ENCODE results near the gene GRIN2A. TPM values are rescaled to one million over a fixed set of nuclear protein-coding genes. Genes with fewer than 3 reads are reported as not detected.

The GRIN2A gene
- total RNA-seq, 2 experiments from 2014 or later: not detected

GRCh38 chr16:10206865-10207264 is 24.6 kb upstream of the GRIN2A start:
- Mint-ChIP-seq H3K4me1 (ENCODE audit: low read depth) (no peaks in the 10 kb centered on the region), H3K27ac (no peak overlapping the region), H3K36me3 (no peaks in the 10 kb centered on the region), H3K9me3 (peaks cover 9% of the 10 kb centered on the region), H3K4me3 (no peak overlapping the region), H3K27me3 (peaks cover 6% of the 10 kb centered on the region)
- intact Hi-C loops (cut with micrococcal nuclease): no loop called here
- CTCF ChIA-PET: no interaction called here
- DNase-seq: no peak
- POLR2A ChIA-PET: no interaction called here

GRCh38 chr16:10206215-10206614 is 24.0 kb upstream of the GRIN2A start:
- H3K4me3 Mint-ChIP-seq: no peak overlapping the region
- no peak overlapping the region for H3K27ac Mint-ChIP-seq
- H3K9me3 Mint-ChIP-seq: peaks cover 9% of the 10 kb centered on the region
- intact Hi-C loops (cut with micrococcal nuclease): no loop called here
- no peaks in the 10 kb centered on the region for H3K4me1 Mint-ChIP-seq (ENCODE audit: low read depth)
- peaks cover 3% of the 10 kb centered on the region for H3K27me3 Mint-ChIP-seq
- DNase-seq: no peak
- CTCF ChIA-PET: no interaction called here
- no peaks in the 10 kb centered on the region for H3K36me3 Mint-ChIP-seq
- POLR2A ChIA-PET: no interaction called here

- Mint-ChIP-seq H3K27me3 (peaks cover 3% of the 10 kb centered on the region), H3K4me3 (no peak overlapping the region), H3K27ac (no peak overlapping the region), H3K9me3 (peaks cover 9% of the 10 kb centered on the region), H3K4me1 (ENCODE audit: low read depth) (no peaks in the 10 kb centered on the region), H3K36me3 (no peaks in the 10 kb centered on the region)
- DNase-seq: no peak
- CTCF ChIA-PET: no interaction called here
- intact Hi-C loops (cut with micrococcal nuclease): no loop called here
- POLR2A ChIA-PET: no interaction called here
These were observed 23.5 kb upstream of the GRIN2A start for GRCh38 chr16:10205688-10206087.

- Mint-ChIP-seq H3K4me3 (no peak overlapping the region), H3K36me3 (no peaks in the 10 kb centered on the region), H3K27ac (no peak overlapping the region), H3K4me1 (ENCODE audit: low read depth) (no peaks in the 10 kb centered on the region), H3K9me3 (peaks cover 5% of the 10 kb centered on the region), H3K27me3 (peaks cover 1% of the 10 kb centered on the region)
- DNase-seq: no peak
- POLR2A ChIA-PET: no interaction called here
- intact Hi-C loops (cut with micrococcal nuclease): no loop called here
- CTCF ChIA-PET: interaction anchor here (0.7 kb wide), 1 partner anchor 892 kb away, joined by 4 read pairs; no protein-coding TSS in a partner anchor
These were observed 20.4 kb upstream of the GRIN2A start for GRCh38 chr16:10202649-10203048.

GRCh38 chr16:10200637-10201586 is 18.7 kb upstream of the GRIN2A start:
- Mint-ChIP-seq H3K27me3 (peaks cover 1% of the 10 kb centered on the region), H3K9me3 (peaks cover 5% of the 10 kb centered on the region), H3K4me1 (ENCODE audit: low read depth) (no peaks in the 10 kb centered on the region), H3K36me3 (no peaks in the 10 kb centered on the region), H3K4me3 (no peak overlapping the region), H3K27ac (no peak overlapping the region)
- POLR2A ChIA-PET: no interaction called here
- no peak for DNase-seq
- intact Hi-C loops (cut with micrococcal nuclease): no loop called here
- CTCF ChIA-PET: no interaction called here

GRCh38 chr16:10196999-10197398 is 14.8 kb upstream of the GRIN2A start:
- Mint-ChIP-seq H3K27ac (no peak overlapping the region), H3K27me3 (peaks cover 1% of the 10 kb centered on the region), H3K4me3 (no peak overlapping the region), H3K9me3 (peaks cover 3% of the 10 kb centered on the region), H3K4me1 (ENCODE audit: low read depth) (no peaks in the 10 kb centered on the region), H3K36me3 (no peaks in the 10 kb centered on the region)
- ChIA-PET CTCF (no interaction called here), POLR2A (interaction anchor here (0.6 to 0.7 kb wide), 2 partner anchors 421 to 1455 kb away, joined by 3 read pairs; no protein-coding TSS in a partner anchor)
- intact Hi-C loops (cut with micrococcal nuclease): no loop called here
- DNase-seq: no peak

GRCh38 chr16:10191096-10191495 is 8.9 kb upstream of the GRIN2A start:
- peaks cover 3% of the 10 kb centered on the region for H3K9me3 Mint-ChIP-seq
- no peak overlapping the region for H3K4me3 Mint-ChIP-seq
- no peaks in the 10 kb centered on the region for H3K36me3 Mint-ChIP-seq
- ChIA-PET POLR2A (no interaction called here), CTCF (no interaction called here)
- no peaks in the 10 kb centered on the region for H3K4me1 Mint-ChIP-seq (ENCODE audit: low read depth)
- intact Hi-C loops (cut with micrococcal nuclease): no loop called here
- peaks cover 6% of the 10 kb centered on the region for H3K27me3 Mint-ChIP-seq
- DNase-seq: no peak
- H3K27ac Mint-ChIP-seq: no peak overlapping the region

- intact Hi-C loops (cut with micrococcal nuclease): no loop called here
- no peak for DNase-seq
These were observed 7.7 kb upstream of the GRIN2A start for GRCh38 chr16:10189861-10190390.

GRCh38 chr16:10188236-10188635 is 6.0 kb upstream of the GRIN2A start:
- H3K27me3 Mint-ChIP-seq: peaks cover 17% of the 10 kb centered on the region
- no peak for DNase-seq
- ChIA-PET POLR2A (no interaction called here), CTCF (no interaction called here)
- H3K9me3 Mint-ChIP-seq: no peaks in the 10 kb centered on the region
- H3K27ac Mint-ChIP-seq: no peak overlapping the region
- intact Hi-C loops (cut with micrococcal nuclease): no loop called here
- H3K4me1 Mint-ChIP-seq (ENCODE audit: low read depth): no peaks in the 10 kb centered on the region
- H3K4me3 Mint-ChIP-seq: no peak overlapping the region
- no peaks in the 10 kb centered on the region for H3K36me3 Mint-ChIP-seq

More at GRCh38 chr16:10189861-10190390, 7.7 kb upstream of the GRIN2A start:
- Mint-ChIP-seq H3K36me3 (no peaks in the 10 kb centered on the region), H3K27ac (no peak overlapping the region), H3K4me1 (ENCODE audit: low read depth) (no peaks in the 10 kb centered on the region), H3K9me3 (peaks cover 3% of the 10 kb centered on the region), H3K27me3 (peaks cover 6% of the 10 kb centered on the region), H3K4me3 (no peak overlapping the region)
- ChIA-PET CTCF (no interaction called here), POLR2A (no interaction called here)

- Mint-ChIP-seq H3K27me3 (peaks cover 42% of the 10 kb centered on the region), H3K9me3 (no peaks in the 10 kb centered on the region), H3K4me3 (no peak overlapping the region), H3K4me1 (ENCODE audit: low read depth) (peaks cover 3% of the 10 kb centered on the region), H3K36me3 (no peaks in the 10 kb centered on the region), H3K27ac (no peak overlapping the region)
- POLR2A ChIA-PET: no interaction called here
- DNase-seq: peak; percentile 59
- CTCF ChIA-PET: interaction anchor here (1.3 to 1.6 kb wide), 2 partner anchors 1042 to 1615 kb away, joined by 4 to 5 read pairs; no protein-coding TSS in a partner anchor
- intact Hi-C loops (cut with micrococcal nuclease): loop anchor here (2.0 kb wide), 1 partner anchor 1043 kb away; no protein-coding TSS in a partner anchor
These were observed 749 bp downstream of the GRIN2A start for GRCh38 chr16:10181196-10182162.

GRCh38 chr16:10180771-10181163 is 1.5 kb downstream of the GRIN2A start:
- Mint-ChIP-seq H3K4me3 (no peak overlapping the region), H3K27ac (no peak overlapping the region), H3K9me3 (no peaks in the 10 kb centered on the region), H3K4me1 (ENCODE audit: low read depth) (peaks cover 3% of the 10 kb centered on the region), H3K27me3 (peaks cover 42% of the 10 kb centered on the region), H3K36me3 (no peaks in the 10 kb centered on the region)
- ChIA-PET POLR2A (no interaction called here), CTCF (interaction anchor here (1.3 to 1.6 kb wide), 2 partner anchors 1042 to 1614 kb away, joined by 4 to 5 read pairs; no protein-coding TSS in a partner anchor)
- peak; percentile 41 for DNase-seq
- intact Hi-C loops (cut with micrococcal nuclease): loop anchor here (2.0 kb wide), 1 partner anchor 1042 kb away; no protein-coding TSS in a partner anchor

Measured in activated CD4-positive, alpha-beta memory T cell treated with anti-CD3 and anti-CD28 coated beads for 36 hours (primary cell).